ENCODE results near the gene DACH1. TPM values are rescaled to one million over a fixed set of nuclear protein-coding genes. Genes with fewer than 3 reads are reported as not detected.

The DACH1 gene
- total and polyA plus RNA-seq, 4 donors: 1.4 to 42.3 (median 3.7) TPM

GRCh38 chr13:71517004-71517403, 350.0 kb downstream of the DACH1 start:
- no peak for TF ChIP-seq CTCF (IDR thresholded peaks at IDR 0.05; ENCODE audit: control extremely low read depth, extremely low read depth)
- ATAC-seq (ENCODE audit: insufficient read depth, low FRiP score): no peak
- no peak for DNase-seq
- peaks cover 0 to 4% (median 0%) of the 10 kb centered on the region in 5 donors for H3K4me1 ChIP-seq (ENCODE audit: control insufficient read depth in 5 of 5, insufficient read depth in 5 of 5, low read length in 5 of 5)
- H3K27ac ChIP-seq (ENCODE audit: low read depth in 1 of 2, low read length in 1 of 2): no peak overlapping the region
- 95 to 99% methylated on average over 2 of the region's 2 CpGs for WGBS, 2 donors
- no peak overlapping the region for H3K4me3 ChIP-seq
- H3K36me3 ChIP-seq (ENCODE audit: control insufficient read depth in 4 of 4, insufficient read depth in 4 of 4, low read length in 4 of 4): peaks cover 0 to 3% (median 0%) of the 10 kb centered on the region in 4 donors
- H3K9ac ChIP-seq (ENCODE audit: insufficient read depth in 1 of 2, low read length in 2 of 2): no peak overlapping the region
- H3K27me3 ChIP-seq (ENCODE audit: control insufficient read depth in 3 of 3, insufficient read depth in 3 of 3, low read length in 2 of 3): no peaks in the 10 kb centered on the region
- H3K9me3 ChIP-seq (ENCODE audit: control insufficient read depth in 4 of 4, insufficient read depth in 3 of 4, low read length in 3 of 4): no peaks in the 10 kb centered on the region

GRCh38 chr13:71516521-71516920, 350.5 kb downstream of the DACH1 start:
- Histone ChIP-seq H3K9ac (ENCODE audit: insufficient read depth in 1 of 2, low read length in 2 of 2) (no peak overlapping the region), H3K36me3 (ENCODE audit: control insufficient read depth in 4 of 4, insufficient read depth in 4 of 4, low read length in 4 of 4) (peaks cover 0 to 3% (median 0%) of the 10 kb centered on the region in 4 donors), H3K4me3 (no peak overlapping the region), H3K9me3 (ENCODE audit: control insufficient read depth in 4 of 4, insufficient read depth in 3 of 4, low read length in 3 of 4) (no peaks in the 10 kb centered on the region), H3K4me1 (ENCODE audit: control insufficient read depth in 5 of 5, insufficient read depth in 5 of 5, low read length in 5 of 5) (no peaks in the 10 kb centered on the region), H3K27ac (ENCODE audit: low read depth in 1 of 2, low read length in 1 of 2) (no peak overlapping the region), H3K27me3 (ENCODE audit: control insufficient read depth in 3 of 3, insufficient read depth in 3 of 3, low read length in 2 of 3) (no peaks in the 10 kb centered on the region)
- no peak for TF ChIP-seq CTCF (IDR thresholded peaks at IDR 0.05; ENCODE audit: control extremely low read depth, extremely low read depth)
- 88 to 90% methylated on average over 3 of the region's 3 CpGs for WGBS, 2 donors
- DNase-seq (no peak), ATAC-seq (ENCODE audit: insufficient read depth, low FRiP score) (no peak)

GRCh38 chr13:71515744-71516038, 351.3 kb downstream of the DACH1 start:
- H3K9me3 ChIP-seq (ENCODE audit: control insufficient read depth in 4 of 4, insufficient read depth in 3 of 4, low read length in 3 of 4): no peaks in the 10 kb centered on the region
- no peak overlapping the region for H3K9ac ChIP-seq (ENCODE audit: insufficient read depth in 1 of 2, low read length in 2 of 2)
- H3K4me3 ChIP-seq: no peak overlapping the region
- peaks cover 0 to 3% (median 1%) of the 10 kb centered on the region in 4 donors for H3K36me3 ChIP-seq (ENCODE audit: control insufficient read depth in 4 of 4, insufficient read depth in 4 of 4, low read length in 4 of 4)
- no peak for ATAC-seq (ENCODE audit: insufficient read depth, low FRiP score)
- no peaks in the 10 kb centered on the region for H3K4me1 ChIP-seq (ENCODE audit: control insufficient read depth in 5 of 5, insufficient read depth in 5 of 5, low read length in 5 of 5)
- no peaks in the 10 kb centered on the region for H3K27me3 ChIP-seq (ENCODE audit: control insufficient read depth in 3 of 3, insufficient read depth in 3 of 3, low read length in 2 of 3)
- DNase-seq: no peak
- TF ChIP-seq CTCF (IDR thresholded peaks at IDR 0.05; ENCODE audit: control extremely low read depth, extremely low read depth): no peak
- WGBS, 2 donors: 40 to 56% methylated on average over 4 of the region's 4 CpGs
- no peak overlapping the region for H3K27ac ChIP-seq (ENCODE audit: low read depth in 1 of 2, low read length in 1 of 2)
